Cortex of kidney (tissue), 1 donor: Measurements from ENCODE around the gene RAB5IF.
"Not testable (repeated sequence)": the region's sequence is repeated elsewhere in the genome, so short reads cannot be mapped to it uniquely, and the experiment has no call there.

ENCODE experiments used
- DNase-seq: peaks from one replicate; lab custom pipeline; 2025; lab: John Stamatoyannopoulos, UW

The RAB5IF gene

GRCh38 chr20:36629719-36630681 is 24.4 kb downstream of the RAB5IF start:
- DNase-seq, result no peak

GRCh38 chr20:36631646-36632045 is 26.1 kb downstream of the RAB5IF start:
- DNase-seq, result no peak

- no peak for DNase-seq
Observed at GRCh38 chr20:36632147-36632486, 26.5 kb downstream of the RAB5IF start.

GRCh38 chr20:36632487-36633284 is 27.1 kb downstream of the RAB5IF start:
- no peak for DNase-seq

- DNase-seq, result no peak
Observed at GRCh38 chr20:36633285-36633772, 27.8 kb downstream of the RAB5IF start.

GRCh38 chr20:36634342-36634741 is 28.8 kb downstream of the RAB5IF start:
- no peak for DNase-seq

- DNase-seq, result not testable (repeated sequence)
Observed at GRCh38 chr20:36638876-36639400, 33.4 kb downstream of the RAB5IF start.

GRCh38 chr20:36641506-36641843 is 35.9 kb downstream of the RAB5IF start:
- no peak for DNase-seq

GRCh38 chr20:36642136-36642535 is 36.6 kb downstream of the RAB5IF start:
- DNase-seq, result no peak

GRCh38 chr20:36644032-36644705 is 38.6 kb downstream of the RAB5IF start:
- no peak for DNase-seq

GRCh38 chr20:36644706-36645095 is 39.1 kb downstream of the RAB5IF start:
- DNase-seq, result no peak

- no peak for DNase-seq
Observed at GRCh38 chr20:36645353-36645752, 39.8 kb downstream of the RAB5IF start.

GRCh38 chr20:36645998-36646397 is 40.4 kb downstream of the RAB5IF start, which contains the start of gene SLA2:
Gene SLA2 (minus strand): TSS chr20:36646196. CDS start chr20:36641335, 4,861 bp downstream.
- no peak for DNase-seq

- no peak for DNase-seq
Observed at GRCh38 chr20:36646678-36647077, 41.1 kb downstream of the RAB5IF start.

- no peak for DNase-seq
Observed at GRCh38 chr20:36647196-36648121, 41.9 kb downstream of the RAB5IF start.

GRCh38 chr20:36653456-36653855 is 47.9 kb downstream of the RAB5IF start:
- DNase-seq, result no peak

GRCh38 chr20:36654506-36654905 is 48.9 kb downstream of the RAB5IF start:
- DNase-seq, result no peak

GRCh38 chr20:36655004-36655403 is 49.4 kb downstream of the RAB5IF start:
- no peak for DNase-seq

GRCh38 chr20:36656733-36657132 is 51.2 kb downstream of the RAB5IF start:
- no peak for DNase-seq

GRCh38 chr20:36658300-36658699 is 52.7 kb downstream of the RAB5IF start:
- DNase-seq, result no peak
